CD4-positive, alpha-beta T cell (primary cell): ENCODE results near the gene NINL. TPM values are rescaled to one million over a fixed set of nuclear protein-coding genes. Genes with fewer than 3 reads are reported as not detected.
"Not testable (repeated sequence)": the region's sequence is repeated elsewhere in the genome, so short reads cannot be mapped to it uniquely, and the experiment has no call there.

ENCODE experiments used
- ATAC-seq: fragments of 200-7000 bp; cut with Tn5 transposase; one replicate; pipeline ENCODE4 v1.10.0; 2022; ENCODE audit warnings: mild to moderate bottlenecking; ENCODE audit not compliant: poor library complexity
- CTCF ChIA-PET: fragments of 350-600 bp; sonication (Branson Sonifier 250); formaldehyde crosslinking; loops from one replicate; lab custom pipeline; 2021; ENCODE audit warnings: antibody characterized with exemption, inconsistent platforms; lab: Charles Lee
- POLR2A ChIA-PET: fragments of 350-600 bp; sonication (Branson Sonifier 250); formaldehyde crosslinking; loops from one replicate; lab custom pipeline; 2021; ENCODE audit warnings: antibody characterized with exemption, inconsistent platforms; lab: Charles Lee
- DNase-seq, 14 experiments: peaks; one replicate each; pipeline ENCODE4 v3.0.0-alpha.2; 2013 to 2020; ENCODE audit warnings: mixed read lengths in 2 of 14
- H3K27ac ChIP-seq, 2 donors: one replicate each; pipeline versions ENCODE4 v1.5.1 to v1.7.0; 2013; ENCODE audit warnings: low read length in 2 of 2, low read depth in 1 of 2, mild to moderate bottlenecking in 1 of 2
- H3K27me3 ChIP-seq, 2 experiments: 1 replicate in 1 of 2; 2 replicates in 1 of 2; pipeline versions ENCODE4 v1.6.1 to v1.7.0; 2013; ENCODE audit warnings: low read length in 2 of 2, control low read depth in 1 of 2, mild to moderate bottlenecking in 1 of 2, moderate library complexity in 1 of 2; ENCODE audit not compliant: insufficient read depth in 2 of 2, control insufficient read depth in 1 of 2
- H3K36me3 ChIP-seq: one replicate; pipeline ENCODE4 v1.6.1; 2013; ENCODE audit warnings: low read length, control low read depth; ENCODE audit not compliant: insufficient read depth
- H3K4me1 ChIP-seq: one replicate; pipeline ENCODE4 v1.6.1; 2013; ENCODE audit warnings: low read length, control low read depth; ENCODE audit not compliant: insufficient read depth
- H3K4me3 ChIP-seq: one replicate; pipeline ENCODE4 v1.5.1; 2013; ENCODE audit warnings: mild to moderate bottlenecking, low read length, moderate library complexity
- H3K9me3 ChIP-seq, 2 experiments: 1 replicate in 1 of 2; 2 replicates in 1 of 2; pipeline versions ENCODE4 v1.6.1 to v1.7.0; 2013; ENCODE audit warnings: low read length in 2 of 2, mild to moderate bottlenecking in 2 of 2, control low read depth in 1 of 2, moderate library complexity in 1 of 2; ENCODE audit not compliant: control insufficient read depth in 1 of 2, insufficient read depth in 1 of 2
- H3K27ac Mint-ChIP-seq: one replicate; pipeline ENCODE4 v1.8.0; 2020; ENCODE audit warnings: mixed read lengths
- H3K27me3 Mint-ChIP-seq: one replicate; pipeline ENCODE4 v1.8.0; 2021; ENCODE audit warnings: mixed read lengths
- H3K36me3 Mint-ChIP-seq: one replicate; pipeline ENCODE4 v1.8.0; 2021; ENCODE audit warnings: low read depth, mixed read lengths
- H3K4me1 Mint-ChIP-seq: one replicate; pipeline ENCODE4 v1.8.0; 2021; ENCODE audit warnings: low read depth, mixed read lengths
- H3K4me3 Mint-ChIP-seq: one replicate; pipeline ENCODE4 v1.8.0; 2020; ENCODE audit warnings: mild to moderate bottlenecking, mixed read lengths
- H3K9me3 Mint-ChIP-seq: one replicate; pipeline ENCODE4 v1.8.0; 2020; ENCODE audit warnings: mixed read lengths
- intact Hi-C, 2 experiments: fragments of 100-400 bp; cut with DNase I in 1 of 2; cut with micrococcal nuclease in 1 of 2; formaldehyde crosslinking; loops; one replicate each; pipeline versions ENCODE4 v1.15.1 to v1.9.0; 2023 to 2025; cut with DNase I, micrococcal nuclease
- total RNA-seq, 174 experiments: library from RNA in 2 of 174; stranded (reverse) in 2 of 174; gene quantifications; one replicate each; pipeline ENCODE4 v1.2.3 and lab custom pipeline; 2021 to 2026
- TF ChIP-seq, protein P1 (sequence below): fragments of 200-600 bp; IDR thresholded peaks from one replicate; pipeline ENCODE4 v1.8.0; 2022; ENCODE audit warnings: antibody characterized with exemption, mild to moderate bottlenecking

NINL gene
- total RNA-seq, 2 experiments from 2014 or later = 2.7 to 4.0 TPM

DNA sequence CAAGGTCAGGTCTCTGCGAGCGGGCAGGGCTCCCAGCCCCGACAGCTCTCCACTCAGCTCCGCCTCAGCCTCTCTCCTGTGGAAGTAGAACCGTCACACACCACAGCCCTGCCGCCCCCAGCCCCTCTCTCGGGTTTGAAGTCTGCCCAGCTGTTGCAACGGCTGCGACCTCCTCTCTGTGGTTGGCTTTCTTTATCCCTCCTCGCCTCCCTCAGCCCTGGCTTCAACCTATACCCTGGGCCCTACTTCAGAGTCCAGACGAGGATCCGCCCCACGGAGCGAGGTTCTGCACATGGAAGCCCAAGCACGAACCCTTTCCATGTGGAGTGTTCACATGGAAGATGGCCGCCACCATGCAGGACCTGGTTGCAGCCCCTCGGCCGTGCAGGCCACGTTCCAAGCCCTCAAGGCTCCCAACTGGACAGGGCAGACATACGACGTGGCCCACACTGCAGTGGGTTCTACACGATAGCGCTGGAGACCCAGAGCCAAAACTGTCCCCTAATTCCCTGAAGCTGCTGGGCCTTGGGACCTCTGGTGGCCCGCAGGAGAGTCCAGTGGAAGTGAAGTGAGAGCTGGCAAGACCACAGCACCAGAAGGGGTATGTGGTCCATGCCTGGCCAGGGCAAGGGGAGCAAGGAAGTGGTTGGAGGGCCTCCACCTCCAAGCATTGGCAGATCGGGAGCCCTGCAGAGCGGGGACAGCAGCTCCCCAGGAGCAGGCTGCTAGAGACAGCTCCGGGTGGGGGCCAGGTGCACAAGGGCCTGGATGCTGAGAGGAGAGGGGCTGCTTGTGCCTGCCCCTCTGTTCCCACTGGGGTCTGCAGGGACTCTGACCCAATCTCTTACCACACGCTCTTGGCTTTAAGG lies 108.1 kb downstream of the NINL start:
- no peak overlapping the region for H3K4me3 Mint-ChIP-seq
- H3K27ac ChIP-seq = no peak overlapping the region
- no peaks in the 10 kb centered on the region for H3K9me3 Mint-ChIP-seq
- H3K27me3 Mint-ChIP-seq = no peaks in the 10 kb centered on the region
- H3K9me3 ChIP-seq = no peaks in the 10 kb centered on the region
- DNase-seq (no peak), ATAC-seq (no peak)
- no peaks in the 10 kb centered on the region for H3K4me1 ChIP-seq
- no peaks in the 10 kb centered on the region for H3K4me1 Mint-ChIP-seq
- intact Hi-C loops = no loop called here
- H3K36me3 Mint-ChIP-seq = no peaks in the 10 kb centered on the region
- TF ChIP-seq, protein P1, sequence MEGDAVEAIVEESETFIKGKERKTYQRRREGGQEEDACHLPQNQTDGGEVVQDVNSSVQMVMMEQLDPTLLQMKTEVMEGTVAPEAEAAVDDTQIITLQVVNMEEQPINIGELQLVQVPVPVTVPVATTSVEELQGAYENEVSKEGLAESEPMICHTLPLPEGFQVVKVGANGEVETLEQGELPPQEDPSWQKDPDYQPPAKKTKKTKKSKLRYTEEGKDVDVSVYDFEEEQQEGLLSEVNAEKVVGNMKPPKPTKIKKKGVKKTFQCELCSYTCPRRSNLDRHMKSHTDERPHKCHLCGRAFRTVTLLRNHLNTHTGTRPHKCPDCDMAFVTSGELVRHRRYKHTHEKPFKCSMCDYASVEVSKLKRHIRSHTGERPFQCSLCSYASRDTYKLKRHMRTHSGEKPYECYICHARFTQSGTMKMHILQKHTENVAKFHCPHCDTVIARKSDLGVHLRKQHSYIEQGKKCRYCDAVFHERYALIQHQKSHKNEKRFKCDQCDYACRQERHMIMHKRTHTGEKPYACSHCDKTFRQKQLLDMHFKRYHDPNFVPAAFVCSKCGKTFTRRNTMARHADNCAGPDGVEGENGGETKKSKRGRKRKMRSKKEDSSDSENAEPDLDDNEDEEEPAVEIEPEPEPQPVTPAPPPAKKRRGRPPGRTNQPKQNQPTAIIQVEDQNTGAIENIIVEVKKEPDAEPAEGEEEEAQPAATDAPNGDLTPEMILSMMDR = no peak
- CTCF ChIA-PET = no interaction called here
- no peak overlapping the region for H3K4me3 ChIP-seq
- H3K36me3 ChIP-seq = no peaks in the 10 kb centered on the region
- POLR2A ChIA-PET = no interaction called here
- no peak overlapping the region for H3K27ac Mint-ChIP-seq
- no peaks in the 10 kb centered on the region for H3K27me3 ChIP-seq

GRCh38 chr20:25476106-25477013 lies 109.0 kb downstream of the NINL start:
- no peaks in the 10 kb centered on the region for H3K4me1 Mint-ChIP-seq
- ChIA-PET CTCF (no interaction called here), POLR2A (no interaction called here)
- Histone ChIP-seq H3K27ac (no peak overlapping the region), H3K27me3 (no peaks in the 10 kb centered on the region), H3K4me1 (no peaks in the 10 kb centered on the region), H3K36me3 (no peaks in the 10 kb centered on the region), H3K9me3 (no peaks in the 10 kb centered on the region), H3K4me3 (no peak overlapping the region)
- no peak overlapping the region for H3K27ac Mint-ChIP-seq
- no peaks in the 10 kb centered on the region for H3K9me3 Mint-ChIP-seq
- no peak for DNase-seq
- ATAC-seq = no peak
- intact Hi-C loops = no loop called here
- TF ChIP-seq, protein P1 = no peak
- no peak overlapping the region for H3K4me3 Mint-ChIP-seq
- no peaks in the 10 kb centered on the region for H3K36me3 Mint-ChIP-seq
- no peaks in the 10 kb centered on the region for H3K27me3 Mint-ChIP-seq

- H3K4me3 ChIP-seq, H3K4me3 Mint-ChIP-seq, H3K27ac Mint-ChIP-seq, H3K27ac ChIP-seq, ATAC-seq, H3K27me3 Mint-ChIP-seq, CTCF ChIA-PET, DNase-seq, H3K36me3 ChIP-seq, H3K4me1 ChIP-seq, H3K4me1 Mint-ChIP-seq, POLR2A ChIA-PET, H3K36me3 Mint-ChIP-seq, H3K9me3 ChIP-seq, H3K9me3 Mint-ChIP-seq, H3K27me3 ChIP-seq, intact Hi-C loops: not testable (repeated sequence)
Measured at GRCh38 chr20:25473297-25473696, 112.0 kb downstream of the NINL start.
